Activated CD4-positive, alpha-beta T cell treated with anti-CD3 and anti-CD28 coated beads, Interleukin-2, amount 50 U/mL, for 16 hours (primary cell): ENCODE data around the gene THADA.
A peak's percentile ranks its signal among the peaks of the same experiment; 100 is the strongest.
"Not testable (repeated sequence)": the region's sequence is repeated elsewhere in the genome, so short reads cannot be mapped to it uniquely, and the experiment has no call there.

ENCODE experiments used
- DNase-seq: peaks from one replicate; pipeline ENCODE4 v3.0.0-alpha.2; 2020

The THADA gene

DNA sequence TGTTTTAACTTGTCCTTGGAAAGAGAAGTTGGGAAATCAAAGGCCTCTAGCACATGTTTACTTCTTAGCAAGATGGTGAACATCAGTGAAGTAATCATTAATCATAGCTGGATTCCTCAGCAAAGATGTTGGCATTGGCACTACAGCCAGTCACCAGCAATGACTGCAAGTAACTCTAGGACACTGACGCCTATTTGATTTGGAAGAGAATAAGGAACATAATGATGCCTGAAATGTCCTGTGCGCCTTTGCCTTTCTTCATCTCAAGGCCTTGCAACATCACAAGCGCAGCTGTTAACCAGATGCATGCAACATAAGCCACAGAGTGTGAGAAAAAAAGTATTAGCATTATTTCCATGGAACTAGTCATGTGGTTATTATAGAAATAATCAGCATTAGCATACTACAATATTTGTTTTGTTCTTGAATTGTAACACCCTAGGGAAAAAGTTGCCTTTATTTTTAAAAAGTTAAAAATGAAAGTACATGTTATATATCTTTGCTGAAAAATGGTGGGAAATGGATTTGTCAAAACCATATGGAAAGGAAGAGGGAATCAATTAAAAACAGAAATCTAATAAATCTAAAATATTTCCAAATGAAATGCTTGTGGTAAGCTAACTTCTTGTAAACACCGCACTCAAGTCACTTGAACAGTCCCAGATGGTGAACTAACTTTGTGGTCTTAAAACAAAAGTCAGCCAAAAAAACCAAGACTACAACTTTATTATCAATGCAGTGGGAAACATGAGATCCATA lies 55.6 kb downstream of the THADA start:
- DNase-seq: no peak

DNA sequence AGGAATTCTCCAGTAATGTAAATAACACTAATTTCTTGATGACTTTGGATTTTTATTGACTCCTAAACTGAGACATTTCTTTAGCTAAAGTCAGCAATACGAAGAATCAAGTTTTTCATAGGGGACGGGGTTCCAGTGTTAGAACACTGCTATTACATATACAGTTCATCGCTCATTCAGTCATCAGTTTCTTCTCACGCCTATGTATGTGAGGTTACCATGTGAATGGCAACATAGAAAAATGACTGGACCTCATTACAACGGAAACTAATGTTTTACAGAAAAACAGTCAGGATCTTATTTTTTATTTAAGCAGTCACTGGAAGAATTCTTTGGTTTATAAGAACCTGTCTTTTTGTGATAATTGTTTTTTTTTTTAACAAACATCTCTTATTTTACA lies 56.4 kb downstream of the THADA start:
- no peak for DNase-seq

DNA sequence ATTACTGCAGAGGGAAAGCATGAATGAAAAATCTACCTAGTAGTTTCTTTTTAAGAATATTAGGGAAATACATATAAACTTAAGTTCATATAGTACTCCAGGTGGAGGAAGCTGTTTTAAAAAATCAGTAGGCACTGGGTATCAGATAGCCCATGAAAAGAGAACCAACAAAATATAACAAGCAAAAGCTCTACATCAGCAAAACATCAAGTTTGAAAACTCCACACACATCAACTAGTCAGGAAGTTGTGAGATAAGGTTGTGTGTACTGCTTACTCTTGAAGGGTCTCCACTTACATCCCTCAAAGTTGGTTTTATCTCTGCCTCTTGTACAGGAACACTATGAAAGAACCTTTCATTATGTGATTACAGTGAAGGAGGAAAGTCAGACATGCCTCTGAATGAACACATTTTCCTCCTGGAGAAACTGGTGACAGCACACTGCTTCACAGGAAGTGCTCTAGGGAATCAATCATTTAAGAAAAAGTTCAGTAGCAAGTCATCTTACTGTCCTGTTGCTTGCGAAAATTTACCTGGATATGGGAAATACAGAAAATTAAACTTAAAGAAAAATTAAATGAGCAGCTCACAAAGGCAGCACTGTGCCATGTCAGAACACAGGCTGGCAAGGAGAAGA lies 57.7 kb downstream of the THADA start:
- no peak for DNase-seq

DNA sequence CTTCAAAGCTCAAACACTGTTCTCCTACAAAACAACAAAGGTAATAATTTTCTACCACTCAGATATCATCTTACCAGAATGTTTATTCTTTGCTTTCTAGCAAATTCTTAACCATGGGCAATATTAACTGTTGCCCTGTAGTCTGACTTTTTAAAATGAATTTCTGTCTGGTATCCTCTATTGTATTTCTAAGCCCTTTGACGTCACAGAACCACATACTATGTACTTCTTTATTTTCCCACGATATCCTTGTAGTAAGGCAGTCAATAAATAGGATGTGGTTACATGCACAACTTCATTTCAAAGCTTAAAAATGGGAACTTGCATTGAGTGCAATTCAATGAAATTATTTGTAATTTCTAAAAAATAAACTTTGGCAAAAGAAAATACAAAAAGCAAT lies 58.7 kb downstream of the THADA start:
- no peak for DNase-seq

DNA sequence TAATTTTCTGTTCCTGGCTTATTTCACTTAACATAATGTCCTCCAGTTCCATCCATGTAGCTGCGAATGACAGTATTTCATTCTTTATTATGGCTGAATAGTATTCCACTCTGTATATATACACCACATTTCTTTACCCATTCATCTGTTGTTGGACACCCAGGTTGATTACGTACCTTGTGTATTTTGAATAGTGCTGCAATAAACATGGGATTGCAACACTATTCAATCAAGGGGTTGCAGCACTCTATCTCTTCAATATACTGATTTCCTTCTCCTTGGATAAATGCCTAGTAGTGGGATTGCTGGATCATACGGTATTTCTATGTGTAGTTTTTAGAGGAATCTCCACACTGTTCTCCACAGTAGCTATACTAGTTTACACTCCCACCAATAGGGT lies 61.3 kb downstream of the THADA start:
- no peak for DNase-seq

DNA sequence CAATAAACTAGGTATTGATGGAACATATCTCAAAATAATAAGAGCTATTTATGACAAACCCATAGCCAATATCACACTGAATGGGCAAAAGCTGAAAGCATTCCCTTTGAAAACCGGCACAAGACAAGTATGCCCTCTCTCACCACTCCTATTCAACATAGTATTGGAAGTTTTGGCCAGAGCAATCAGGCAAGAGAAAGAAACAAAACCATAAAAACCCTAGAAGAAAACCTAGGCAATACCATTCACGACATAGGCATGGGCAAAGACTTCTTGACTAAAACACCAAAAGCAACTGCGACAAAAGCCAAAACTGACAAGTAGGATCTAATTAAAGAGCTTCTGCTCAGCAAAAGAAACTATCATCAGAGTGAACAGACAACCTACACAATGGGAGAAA lies 63.3 kb downstream of the THADA start:
- DNase-seq: not testable (repeated sequence)

DNA sequence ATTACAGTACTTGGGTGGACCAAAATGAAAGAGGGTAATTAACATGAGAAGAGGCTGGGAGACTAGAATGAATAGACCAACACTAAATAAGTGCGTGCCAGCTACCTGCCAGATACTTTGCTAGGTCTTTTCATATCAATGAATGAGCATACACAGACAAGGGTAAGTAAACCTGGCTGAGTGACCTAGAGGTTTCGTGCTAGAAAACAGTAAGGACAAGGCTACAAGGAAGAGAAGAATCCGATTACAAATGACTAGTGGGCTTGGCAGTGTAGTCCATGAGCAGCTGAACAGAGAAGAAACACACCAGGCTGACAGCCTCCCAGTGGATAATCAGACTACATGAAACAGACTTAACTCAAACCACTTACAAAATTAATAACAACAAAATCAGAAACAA lies 64.6 kb downstream of the THADA start:
- DNase-seq: no peak

DNA sequence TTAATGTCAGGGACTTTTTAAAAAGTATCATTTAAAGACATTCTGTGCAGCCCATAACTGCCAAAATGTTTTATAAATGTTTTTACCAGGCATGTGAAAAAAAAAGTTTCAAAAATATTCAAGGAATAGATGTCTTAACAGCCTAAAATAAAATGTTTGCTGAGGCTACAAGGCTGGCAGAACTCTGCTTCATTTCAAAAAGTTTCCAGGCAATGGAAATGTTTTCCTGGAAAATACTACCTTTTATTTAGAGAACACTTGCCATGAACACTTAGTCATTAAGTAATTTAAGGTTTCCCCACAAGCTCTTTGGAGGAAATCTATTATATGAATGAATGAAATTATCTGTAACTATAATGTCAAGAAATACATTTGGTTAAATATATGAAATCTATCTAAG lies 68.8 kb downstream of the THADA start:
- DNase-seq: no peak

DNA sequence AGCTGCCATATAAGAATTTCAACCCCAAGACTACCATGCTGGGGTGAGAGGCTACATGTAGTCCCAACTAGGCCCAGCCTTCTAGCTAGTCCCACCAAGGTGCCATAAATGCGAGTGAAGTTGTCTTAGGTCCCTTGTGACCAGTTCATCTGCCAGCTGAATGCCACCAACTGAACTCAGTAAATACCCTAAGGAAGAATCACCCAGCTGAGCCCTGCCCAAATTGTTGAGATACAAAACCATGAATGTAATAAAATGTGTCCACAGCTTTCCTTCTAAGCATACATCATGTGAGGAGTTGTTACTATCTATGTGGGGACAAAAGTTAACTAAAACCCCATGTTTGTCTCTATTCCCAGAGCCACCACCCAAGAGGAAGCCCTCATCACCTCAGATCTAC lies 70.3 kb downstream of the THADA start:
- DNase-seq: no peak

DNA sequence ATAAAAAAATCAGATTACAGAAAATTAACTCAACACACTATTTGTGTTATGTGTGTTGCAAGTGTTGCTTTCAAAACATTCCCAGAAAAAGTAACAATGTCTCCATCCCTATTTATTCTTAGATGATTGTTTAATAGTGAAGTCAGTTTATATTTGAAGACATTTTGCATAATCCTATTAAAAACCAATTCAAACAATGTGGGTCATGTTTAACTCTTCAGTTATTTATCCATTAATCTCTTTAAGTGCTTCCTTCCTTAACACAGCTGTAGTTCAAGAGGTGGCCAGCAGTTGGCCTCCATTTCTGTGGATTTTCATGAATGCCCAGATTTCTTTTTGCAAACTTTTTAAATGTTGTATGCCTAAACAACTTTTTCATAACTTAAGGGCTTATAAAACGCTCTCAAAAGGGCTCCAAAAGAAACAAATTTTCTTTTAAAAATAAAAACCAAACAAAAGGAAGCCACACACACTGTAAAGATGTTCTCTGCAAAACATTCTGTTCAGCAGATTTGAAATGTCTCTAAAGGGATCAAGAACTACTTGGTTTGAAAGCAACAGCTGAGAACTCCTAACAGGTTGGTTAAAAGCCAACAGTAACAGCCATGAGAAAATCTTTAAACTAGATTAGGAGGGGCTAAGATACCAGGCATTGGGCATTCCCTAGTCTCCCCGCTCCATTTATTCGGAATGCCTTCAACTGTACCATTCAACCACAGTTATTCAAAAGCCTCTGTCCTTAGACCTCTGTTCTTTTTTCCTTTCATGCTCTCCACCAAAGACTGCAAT lies 71.5 kb downstream of the THADA start:
- DNase-seq: no peak

DNA sequence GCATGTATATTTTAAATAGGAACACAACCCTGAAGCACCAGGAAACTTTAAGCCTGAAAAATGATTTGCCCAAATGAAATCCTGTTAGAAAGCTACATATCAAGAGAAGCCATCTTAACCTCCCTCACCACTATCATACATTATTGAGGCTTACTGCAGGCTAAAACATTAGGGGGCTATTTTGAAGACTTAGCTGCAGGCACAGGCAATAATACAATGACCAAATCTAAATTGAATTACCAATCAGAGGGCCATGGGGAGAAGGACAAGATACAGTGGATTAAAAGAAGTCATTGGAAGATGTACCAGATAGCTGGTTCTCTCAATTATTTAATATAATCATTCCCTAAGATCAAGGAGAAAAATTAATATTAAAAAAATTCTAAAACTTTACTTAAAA lies 73.7 kb downstream of the THADA start:
- no peak for DNase-seq

DNA sequence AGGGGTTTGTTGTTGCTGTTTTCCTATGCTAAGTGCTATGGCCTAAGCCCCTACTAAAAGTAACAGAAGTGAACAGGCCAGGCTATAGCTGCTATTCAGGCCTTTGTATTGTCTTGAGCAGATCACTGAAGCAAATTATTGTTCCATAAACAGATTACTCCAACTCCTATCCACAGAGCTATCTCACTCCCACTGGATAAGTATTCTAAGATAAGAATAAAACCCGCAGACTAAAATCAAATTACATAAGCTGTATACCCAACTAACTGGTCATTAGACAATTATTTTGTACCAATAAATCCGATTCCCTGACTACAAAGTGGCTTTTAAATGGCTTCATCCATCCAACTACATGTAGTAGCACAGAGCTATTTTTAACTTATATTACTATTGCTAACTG lies 74.3 kb downstream of the THADA start:
- no peak for DNase-seq

DNA sequence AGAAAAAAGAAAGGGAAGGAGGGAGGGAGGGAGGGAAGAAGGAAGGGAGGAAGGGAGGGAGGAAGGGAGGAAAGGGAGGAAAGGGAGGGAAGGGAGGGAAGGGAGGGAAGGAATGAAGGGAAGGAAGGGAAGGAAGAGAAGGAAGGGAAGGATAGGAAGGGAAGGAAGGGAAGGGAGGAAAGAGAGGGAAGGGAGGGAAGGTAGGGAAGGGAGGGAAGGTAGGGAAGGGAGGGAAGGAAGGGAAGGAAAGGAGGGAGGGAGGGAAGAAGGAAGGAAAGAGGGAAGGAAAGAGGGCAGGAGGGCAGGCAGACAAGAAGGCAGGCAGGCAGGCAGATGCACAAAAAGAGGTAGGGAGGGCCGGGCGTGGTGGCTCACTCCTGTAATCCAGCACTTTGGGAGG lies 74.9 kb downstream of the THADA start:
- DNase-seq: no peak

DNA sequence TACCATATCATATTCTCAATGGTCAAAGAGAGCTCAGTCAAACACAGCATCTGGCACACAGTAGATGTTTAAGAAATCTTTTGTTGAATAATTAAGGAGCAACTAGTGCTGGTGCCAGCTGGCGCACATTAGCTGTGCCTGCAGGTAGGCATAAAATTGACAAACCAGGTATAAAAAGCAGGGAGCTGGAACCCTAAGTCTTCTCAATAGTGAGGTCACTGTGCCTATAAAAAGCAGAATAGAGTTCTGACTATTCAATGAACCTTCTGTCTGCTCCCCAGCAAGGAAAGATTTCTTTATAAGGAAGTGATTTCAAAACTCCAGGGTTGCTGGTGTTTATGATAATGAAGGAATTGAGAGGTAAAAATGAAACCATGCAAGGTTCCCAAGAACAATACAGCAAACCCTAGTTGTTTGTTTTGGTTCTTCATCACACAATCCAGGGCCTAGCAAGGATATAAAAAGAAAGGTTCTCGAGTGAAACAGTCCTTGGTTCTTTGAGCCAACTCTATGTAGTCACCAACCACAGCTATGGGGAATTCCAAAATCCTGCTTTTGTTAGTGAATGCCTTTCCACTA lies 76.1 kb downstream of the THADA start:
- no peak for DNase-seq

DNA sequence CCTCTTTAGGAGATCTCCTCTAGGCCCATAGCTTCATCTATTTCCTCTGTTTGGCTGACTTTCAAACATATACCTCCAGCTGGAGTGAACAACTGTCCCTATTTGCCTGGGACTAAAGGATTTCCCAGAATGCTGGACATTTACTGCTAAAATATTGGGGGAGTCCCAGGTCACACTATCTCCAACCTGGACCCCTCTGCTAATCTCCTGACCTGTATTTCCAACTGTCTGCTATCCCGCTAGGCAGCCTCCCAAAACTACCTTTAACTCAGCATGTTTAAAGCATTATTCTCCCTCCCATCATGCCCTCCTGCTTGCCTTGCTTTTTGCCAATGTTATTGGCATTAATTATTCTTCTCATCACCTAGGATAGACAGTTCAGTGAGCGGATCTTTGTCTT lies 77.1 kb downstream of the THADA start:
- DNase-seq: no peak

DNA sequence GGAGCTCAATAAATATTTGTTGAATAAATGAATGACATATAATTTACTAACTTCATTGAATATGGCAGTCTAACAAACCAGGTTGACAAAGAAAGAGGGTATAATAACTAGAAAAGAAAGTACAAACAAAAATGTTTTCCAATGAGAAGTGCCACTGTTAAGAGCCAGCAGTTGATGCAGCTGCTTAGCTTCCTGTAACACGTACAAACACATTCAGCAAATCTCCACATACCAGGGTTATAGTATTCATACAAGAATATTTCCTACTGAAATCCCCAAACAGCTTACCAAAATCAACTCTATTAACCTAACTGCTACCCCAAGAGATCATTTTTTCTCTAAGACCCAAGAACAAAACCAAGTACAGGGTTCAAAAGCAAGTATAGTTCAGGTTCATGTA lies 77.7 kb downstream of the THADA start:
- DNase-seq: no peak

DNA sequence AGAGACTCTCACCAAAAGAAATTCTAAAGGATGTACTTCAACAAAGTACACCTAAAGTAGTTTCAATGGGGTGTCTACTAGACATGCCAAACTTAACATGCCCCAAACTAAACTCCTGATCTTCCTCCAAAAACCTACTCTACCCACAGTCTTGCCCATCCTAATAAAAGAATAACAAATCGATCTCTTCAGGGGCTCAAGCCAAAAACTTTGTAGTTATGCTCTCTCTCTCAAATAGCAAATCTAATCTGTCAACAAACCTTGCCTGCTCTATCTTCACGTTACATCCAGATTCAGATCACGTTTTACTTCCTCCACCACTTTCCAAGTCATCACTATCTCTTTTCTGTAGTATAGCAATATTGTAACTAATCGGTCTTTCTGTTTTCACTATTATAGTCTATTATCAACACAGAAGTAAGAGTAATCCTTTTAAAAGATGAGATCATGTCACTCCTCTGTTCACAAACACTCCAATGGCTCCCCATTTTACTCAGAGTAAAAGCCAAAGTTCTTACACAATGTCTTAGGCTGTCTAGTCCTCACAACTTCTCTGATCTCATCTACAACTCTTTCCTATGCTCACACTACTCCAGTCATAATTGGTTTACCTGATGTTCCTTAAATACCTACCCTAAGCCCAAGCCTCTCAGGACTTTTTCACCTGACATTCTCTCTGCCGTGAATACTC lies 79.9 kb downstream of the THADA start:
- peak; percentile 26 for DNase-seq

DNA sequence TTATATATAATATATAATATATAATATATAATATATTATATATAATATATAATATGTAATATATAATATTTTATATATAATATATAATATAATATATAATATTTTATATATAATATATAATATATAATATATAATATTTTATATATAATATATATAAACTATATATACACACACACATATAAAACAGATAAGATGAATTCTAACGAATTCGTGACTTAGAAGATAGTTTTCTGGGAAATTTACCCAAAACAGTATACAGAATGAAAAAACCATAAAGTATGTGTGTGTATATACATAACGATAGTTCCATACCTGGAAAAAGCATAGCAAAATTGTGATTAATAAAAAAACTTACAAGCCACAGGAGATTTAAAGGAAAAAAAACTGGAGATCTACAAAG lies 80.6 kb downstream of the THADA start:
- DNase-seq: no peak

DNA sequence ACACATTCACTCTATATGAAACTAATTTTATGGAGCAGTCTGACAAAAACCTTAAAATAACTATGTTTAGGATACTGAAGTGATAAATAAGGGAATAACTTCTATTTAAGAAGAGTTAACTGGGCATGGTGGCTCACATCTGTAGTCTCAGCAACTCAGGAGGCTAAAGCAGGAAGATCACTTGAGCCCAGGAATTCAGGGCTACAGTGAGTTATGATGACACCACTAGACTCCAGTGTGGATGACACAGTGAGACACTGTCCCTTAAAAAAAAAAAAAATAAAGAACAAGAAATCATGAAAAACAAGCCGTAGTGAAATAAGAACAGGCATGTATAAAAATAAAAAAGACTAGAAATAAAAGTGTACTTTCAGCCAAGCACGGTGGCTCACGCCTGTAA lies 82.0 kb downstream of the THADA start:
- no peak for DNase-seq

DNA sequence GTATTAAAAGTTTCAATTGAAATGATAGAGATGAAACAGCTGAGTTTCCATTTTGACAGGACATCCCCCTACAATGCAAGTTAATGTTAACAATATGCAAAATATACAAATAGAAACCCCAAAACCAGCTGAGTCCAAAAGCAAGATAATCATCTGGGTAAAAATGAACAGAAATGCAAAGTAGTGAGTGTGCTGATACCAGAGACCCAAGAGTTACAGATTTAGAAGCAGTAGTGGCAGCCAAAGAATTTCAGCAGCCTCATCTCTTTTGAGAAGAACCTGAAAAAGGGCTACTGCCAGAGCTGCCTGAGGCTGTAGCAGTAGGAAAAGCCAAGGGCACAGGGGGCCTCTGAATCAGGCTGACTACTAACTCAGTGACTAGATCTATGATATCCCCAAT lies 82.6 kb downstream of the THADA start:
- no peak for DNase-seq

DNA sequence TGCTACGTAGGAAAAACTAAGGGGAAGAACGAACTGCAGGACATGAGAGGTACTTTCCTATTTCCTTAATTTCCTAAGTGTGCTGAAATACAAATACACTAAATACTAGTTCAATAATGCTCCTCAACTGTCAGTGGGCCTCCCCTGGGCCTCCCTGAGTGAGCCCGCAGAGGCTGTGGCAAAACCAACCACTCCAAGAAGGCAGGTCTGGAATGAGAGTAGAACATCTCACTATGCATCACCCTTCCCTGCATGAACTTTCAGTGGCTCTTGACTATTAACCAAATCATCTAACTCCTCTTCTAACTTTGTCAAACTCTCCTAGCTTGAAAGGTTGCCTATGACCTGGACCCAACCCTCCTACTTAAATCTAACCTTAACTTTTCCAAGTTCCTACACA lies 84.6 kb downstream of the THADA start:
- DNase-seq: no peak

DNA sequence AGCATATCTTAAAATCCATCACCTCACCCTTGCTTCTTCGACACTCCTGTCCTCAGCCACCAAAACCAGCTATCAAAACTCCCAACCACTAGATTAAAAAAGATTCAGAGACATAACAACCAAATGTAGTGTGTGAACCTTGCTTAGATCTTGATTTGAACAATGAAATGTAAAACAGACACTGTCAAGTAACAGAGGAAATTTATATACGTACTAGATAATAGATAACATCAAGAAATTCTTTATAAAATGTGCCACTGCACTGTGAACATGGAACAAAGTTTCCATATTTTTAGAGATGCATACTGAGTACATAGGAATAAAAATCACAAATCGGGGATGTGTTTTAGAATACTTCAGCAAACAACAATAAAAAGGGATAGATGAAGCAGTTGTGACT lies 86.0 kb downstream of the THADA start:
- no peak for DNase-seq

DNA sequence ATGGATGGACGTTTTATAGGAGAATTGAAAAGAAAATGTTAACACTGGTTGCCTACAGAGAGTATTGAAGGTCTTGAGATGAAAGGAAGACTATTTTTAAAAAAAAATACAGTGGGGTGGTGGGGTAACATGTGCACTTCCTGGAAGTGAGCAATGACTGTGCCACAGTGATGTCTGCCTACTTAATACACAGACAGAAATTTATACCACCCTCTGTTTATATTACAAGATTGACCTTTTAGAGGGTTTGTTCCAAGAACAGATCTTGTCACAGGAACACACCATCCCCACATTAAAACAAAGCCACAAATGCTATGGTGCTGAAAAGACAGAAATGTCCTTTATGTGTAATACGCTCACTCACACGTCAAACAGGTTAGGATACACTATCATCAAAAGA lies 87.6 kb downstream of the THADA start:
- no peak for DNase-seq
